Measurements from ENCODE around the gene SMIM15. TPM values are rescaled to one million over a fixed set of nuclear protein-coding genes. Genes with fewer than 3 reads are reported as not detected.

Gene SMIM15
- total and polyA plus RNA-seq, 7 donors, result 7.0 to 48.7 (median 16.2) TPM

DNA sequence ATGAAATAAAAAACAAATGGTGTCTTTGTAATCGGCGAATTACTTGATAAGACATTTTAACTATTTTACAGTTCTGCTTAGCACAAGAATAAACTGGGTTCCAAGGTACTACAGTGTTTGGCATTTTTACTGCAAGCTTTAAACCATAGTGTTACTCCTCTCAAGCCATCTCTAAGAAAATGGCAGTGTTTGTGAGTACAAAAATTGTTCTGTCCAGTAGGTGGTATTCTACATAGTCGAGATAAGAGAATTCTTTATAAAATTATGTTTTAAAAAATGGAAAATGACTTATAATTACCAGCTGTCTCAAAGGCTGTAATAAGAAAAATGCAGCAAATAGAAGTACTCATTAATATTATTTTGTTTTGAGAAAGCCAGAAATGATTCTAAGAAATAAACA lies 3.2 kb downstream of the SMIM15 start:
- no peak for DNase-seq
- intact Hi-C loops (cut with DNase I), result no loop called here
- no peak for ATAC-seq
- no peak overlapping the region for H3K27ac ChIP-seq
- no peaks in the 10 kb centered on the region for H3K27me3 ChIP-seq (ENCODE audit: insufficient read depth in 3 of 3, low read length in 2 of 3)
- TF ChIP-seq, protein P1, sequence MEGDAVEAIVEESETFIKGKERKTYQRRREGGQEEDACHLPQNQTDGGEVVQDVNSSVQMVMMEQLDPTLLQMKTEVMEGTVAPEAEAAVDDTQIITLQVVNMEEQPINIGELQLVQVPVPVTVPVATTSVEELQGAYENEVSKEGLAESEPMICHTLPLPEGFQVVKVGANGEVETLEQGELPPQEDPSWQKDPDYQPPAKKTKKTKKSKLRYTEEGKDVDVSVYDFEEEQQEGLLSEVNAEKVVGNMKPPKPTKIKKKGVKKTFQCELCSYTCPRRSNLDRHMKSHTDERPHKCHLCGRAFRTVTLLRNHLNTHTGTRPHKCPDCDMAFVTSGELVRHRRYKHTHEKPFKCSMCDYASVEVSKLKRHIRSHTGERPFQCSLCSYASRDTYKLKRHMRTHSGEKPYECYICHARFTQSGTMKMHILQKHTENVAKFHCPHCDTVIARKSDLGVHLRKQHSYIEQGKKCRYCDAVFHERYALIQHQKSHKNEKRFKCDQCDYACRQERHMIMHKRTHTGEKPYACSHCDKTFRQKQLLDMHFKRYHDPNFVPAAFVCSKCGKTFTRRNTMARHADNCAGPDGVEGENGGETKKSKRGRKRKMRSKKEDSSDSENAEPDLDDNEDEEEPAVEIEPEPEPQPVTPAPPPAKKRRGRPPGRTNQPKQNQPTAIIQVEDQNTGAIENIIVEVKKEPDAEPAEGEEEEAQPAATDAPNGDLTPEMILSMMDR (IDR thresholded peaks at IDR 0.05), result no peak
- 87 to 95% (median 93%) methylated on average over 3 of the region's 3 CpGs for WGBS, 3 donors
- peaks cover 4 to 27% of the 10 kb centered on the region in 2 donors for H3K36me3 ChIP-seq (ENCODE audit: insufficient read depth in 1 of 2, low read depth in 1 of 2)
- no peak overlapping the region for H3K4me3 ChIP-seq
- H3K9me3 ChIP-seq, result no peaks in the 10 kb centered on the region
- peaks cover 15% of the 10 kb centered on the region for H3K4me1 ChIP-seq

DNA sequence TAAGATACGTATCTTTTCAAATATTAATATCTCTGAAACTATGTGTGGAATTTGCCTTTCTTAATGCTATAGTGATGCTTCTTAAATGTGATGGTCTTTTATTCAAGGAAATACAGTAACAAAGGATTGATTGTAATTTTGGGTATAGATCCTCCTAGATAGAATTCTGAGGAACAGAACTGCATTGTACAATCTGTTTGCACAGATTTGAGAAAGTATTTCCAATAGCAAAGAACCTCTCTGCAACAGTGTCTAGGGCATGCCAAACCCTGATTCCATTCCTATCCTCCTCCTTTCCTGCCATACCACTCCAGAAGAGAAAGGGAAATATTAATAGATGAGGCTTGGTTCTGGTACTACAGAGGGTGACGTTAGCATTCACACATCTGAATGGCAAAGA lies 10.4 kb downstream of the SMIM15 start:
- no peaks in the 10 kb centered on the region for H3K27me3 ChIP-seq (ENCODE audit: insufficient read depth in 3 of 3, low read length in 2 of 3)
- ATAC-seq, result no peak
- H3K27ac ChIP-seq, result no peak overlapping the region
- H3K4me1 ChIP-seq, result no peaks in the 10 kb centered on the region
- intact Hi-C loops (cut with DNase I), result no loop called here
- H3K9me3 ChIP-seq, result no peaks in the 10 kb centered on the region
- no peak overlapping the region for H3K4me3 ChIP-seq
- no peak for DNase-seq
- 86 to 93% (median 89%) methylated on average over 2 of the region's 2 CpGs for WGBS, 3 donors
- TF ChIP-seq, protein P1 (IDR thresholded peaks at IDR 0.05), result no peak
- H3K36me3 ChIP-seq (ENCODE audit: insufficient read depth in 1 of 2, low read depth in 1 of 2), result no peaks in the 10 kb centered on the region

DNA sequence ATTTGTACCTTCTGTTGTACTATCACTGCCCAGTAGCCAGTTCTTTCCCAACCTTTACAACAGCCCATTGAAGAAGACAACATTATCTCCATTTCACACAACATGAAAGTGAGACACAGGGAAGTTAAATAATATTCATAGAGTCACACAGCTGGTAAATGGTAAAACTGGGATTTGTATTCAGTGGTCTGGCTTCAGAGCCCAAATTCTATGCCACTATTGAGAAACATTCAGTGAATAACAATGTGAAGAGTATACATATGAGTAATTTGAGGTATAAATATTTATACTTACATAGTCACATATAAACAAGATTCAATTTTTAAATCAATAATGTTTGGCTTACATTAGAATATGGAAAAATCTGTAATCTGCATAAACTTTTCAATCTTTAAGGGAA lies 13.8 kb downstream of the SMIM15 start:
- Histone ChIP-seq H3K4me3 (no peak overlapping the region), H3K4me1 (no peaks in the 10 kb centered on the region), H3K27me3 (ENCODE audit: insufficient read depth in 3 of 3, low read length in 2 of 3) (no peaks in the 10 kb centered on the region), H3K27ac (no peak overlapping the region), H3K9me3 (no peaks in the 10 kb centered on the region), H3K36me3 (ENCODE audit: insufficient read depth in 1 of 2, low read depth in 1 of 2) (no peaks in the 10 kb centered on the region)
- ATAC-seq (no peak), DNase-seq (no peak)
- intact Hi-C loops (cut with DNase I), result no loop called here
- TF ChIP-seq, protein P1 (IDR thresholded peaks at IDR 0.05), result no peak

DNA sequence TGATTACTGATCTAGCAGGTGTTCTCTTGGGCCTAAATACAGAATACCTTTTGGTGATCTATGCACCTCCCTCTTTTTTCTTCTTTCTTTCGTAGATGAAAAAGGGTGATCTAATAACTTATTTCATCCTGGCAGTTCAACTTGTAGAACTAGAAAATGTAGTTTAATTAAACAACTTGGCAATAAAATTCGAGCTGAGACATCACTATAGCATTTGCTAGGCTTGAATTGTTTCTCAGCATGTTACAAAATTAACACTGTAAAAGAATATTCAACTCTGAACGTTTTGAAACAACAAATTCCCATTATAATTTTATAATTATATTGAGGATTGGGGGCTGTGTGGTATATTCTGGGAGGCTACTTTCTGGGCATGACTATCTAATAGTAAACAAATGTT lies 19.5 kb downstream of the SMIM15 start:
- ATAC-seq, result no peak
- 73 to 83% (median 78%) methylated on average over 3 of the region's 3 CpGs for WGBS, 3 donors
- Histone ChIP-seq H3K9me3 (no peaks in the 10 kb centered on the region), H3K4me1 (no peaks in the 10 kb centered on the region), H3K27ac (no peak overlapping the region), H3K27me3 (ENCODE audit: insufficient read depth in 3 of 3, low read length in 2 of 3) (no peaks in the 10 kb centered on the region), H3K36me3 (ENCODE audit: insufficient read depth in 1 of 2, low read depth in 1 of 2) (no peaks in the 10 kb centered on the region), H3K4me3 (no peak overlapping the region)
- TF ChIP-seq, protein P1 (IDR thresholded peaks at IDR 0.05), result no peak
- no peak for DNase-seq
- intact Hi-C loops (cut with DNase I), result no loop called here

DNA sequence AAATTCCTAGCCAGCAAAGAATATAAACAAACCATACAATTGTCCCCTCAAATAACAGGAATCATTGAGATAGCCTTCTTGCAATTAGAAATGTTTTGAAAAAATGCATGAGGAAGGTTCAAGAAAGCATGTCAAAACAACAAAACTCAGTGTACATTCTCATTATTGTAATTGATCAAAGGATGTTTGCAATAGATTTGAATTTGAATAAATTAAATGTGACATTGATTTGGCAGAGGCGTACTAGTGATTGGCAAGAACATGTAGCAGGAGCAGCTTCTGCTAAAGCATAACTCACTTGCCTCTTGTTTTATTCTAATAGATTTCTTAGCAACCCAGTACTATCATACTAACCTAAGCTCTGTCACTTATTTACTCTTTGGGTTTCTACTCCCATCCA lies 19.9 kb downstream of the SMIM15 start:
- no peak overlapping the region for H3K4me3 ChIP-seq
- intact Hi-C loops (cut with DNase I), result no loop called here
- no peak for ATAC-seq

More for the DNA sequence above, 19.9 kb downstream of the SMIM15 start:
- WGBS, 3 donors, result 97 to 100% (median 97%) methylated on average over 1 of the region's 1 CpG
- H3K27me3 ChIP-seq (ENCODE audit: insufficient read depth in 3 of 3, low read length in 2 of 3), result no peaks in the 10 kb centered on the region
- H3K27ac ChIP-seq, result no peak overlapping the region
- H3K9me3 ChIP-seq, result no peaks in the 10 kb centered on the region
- H3K36me3 ChIP-seq (ENCODE audit: insufficient read depth in 1 of 2, low read depth in 1 of 2), result no peaks in the 10 kb centered on the region
- no peaks in the 10 kb centered on the region for H3K4me1 ChIP-seq
- DNase-seq, result no peak
- TF ChIP-seq, protein P1 (IDR thresholded peaks at IDR 0.05), result no peak
